Stimulated activated naive CD8-positive, alpha-beta T cell treated with anti-CD3 and anti-CD28 coated beads, Interleukin-15, Interleukin-2, amounts not matched to agents 100 ng/mL and 50 ng/mL, for 24 hours (primary cell): ENCODE results near the gene DLX4.

Experiments
- H3K27ac Mint-ChIP-seq: one replicate; pipeline ENCODE4 v1.8.0; 2021; ENCODE audit warnings: mild to moderate bottlenecking, mixed read lengths
- H3K27me3 Mint-ChIP-seq: one replicate; pipeline ENCODE4 v1.8.0; 2021; ENCODE audit warnings: mixed read lengths
- H3K36me3 Mint-ChIP-seq: one replicate; pipeline ENCODE4 v1.8.0; 2021; ENCODE audit warnings: low read depth, mixed read lengths
- H3K4me1 Mint-ChIP-seq: one replicate; pipeline ENCODE4 v1.8.0; 2021; ENCODE audit warnings: low read depth, mixed read lengths
- H3K4me3 Mint-ChIP-seq: one replicate; pipeline ENCODE4 v1.8.0; 2021; ENCODE audit warnings: mild to moderate bottlenecking, mixed read lengths
- H3K9me3 Mint-ChIP-seq: one replicate; pipeline ENCODE4 v1.8.0; 2021; ENCODE audit warnings: mixed read lengths

DLX4 gene

GRCh38 chr17:49935526-49936210 is 33.3 kb upstream of the DLX4 start:
- Mint-ChIP-seq H3K9me3 (no peaks in the 10 kb centered on the region), H3K27me3 (peaks cover 26% of the 10 kb centered on the region), H3K36me3 (no peaks in the 10 kb centered on the region), H3K4me1 (no peaks in the 10 kb centered on the region), H3K4me3 (no peak overlapping the region), H3K27ac (no peak overlapping the region)

- no peak overlapping the region for H3K27ac Mint-ChIP-seq
- H3K27me3 Mint-ChIP-seq: peaks cover 25% of the 10 kb centered on the region
- H3K9me3 Mint-ChIP-seq: no peaks in the 10 kb centered on the region
- no peak overlapping the region for H3K4me3 Mint-ChIP-seq
- no peaks in the 10 kb centered on the region for H3K36me3 Mint-ChIP-seq
- no peaks in the 10 kb centered on the region for H3K4me1 Mint-ChIP-seq
These were observed 32.6 kb upstream of the DLX4 start for GRCh38 chr17:49936386-49936785.

DNA sequence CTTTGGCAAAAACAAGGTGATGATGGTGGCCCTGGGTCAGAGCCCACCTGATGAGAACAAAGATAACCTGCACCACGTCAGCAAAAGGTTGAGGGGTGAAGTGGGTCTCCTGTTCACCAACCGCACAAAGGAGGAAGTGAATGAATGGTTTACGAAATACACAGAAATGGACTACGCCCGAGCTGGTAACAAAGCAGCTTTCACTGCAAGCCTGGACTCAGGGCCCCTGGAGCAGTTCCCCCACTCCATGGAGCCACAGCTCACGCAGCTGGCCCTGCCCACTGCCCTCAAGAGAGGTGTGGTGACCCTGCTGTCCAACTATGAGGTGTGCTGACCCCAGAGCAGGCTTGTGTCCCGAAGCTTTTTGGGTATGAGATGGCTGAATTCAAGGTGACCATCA is 29.7 kb upstream of the DLX4 start:
- H3K9me3 Mint-ChIP-seq: no peaks in the 10 kb centered on the region
- no peaks in the 10 kb centered on the region for H3K4me1 Mint-ChIP-seq
- peaks cover 30% of the 10 kb centered on the region for H3K27me3 Mint-ChIP-seq
- no peak overlapping the region for H3K27ac Mint-ChIP-seq
- no peak overlapping the region for H3K4me3 Mint-ChIP-seq
- H3K36me3 Mint-ChIP-seq: no peaks in the 10 kb centered on the region

DNA sequence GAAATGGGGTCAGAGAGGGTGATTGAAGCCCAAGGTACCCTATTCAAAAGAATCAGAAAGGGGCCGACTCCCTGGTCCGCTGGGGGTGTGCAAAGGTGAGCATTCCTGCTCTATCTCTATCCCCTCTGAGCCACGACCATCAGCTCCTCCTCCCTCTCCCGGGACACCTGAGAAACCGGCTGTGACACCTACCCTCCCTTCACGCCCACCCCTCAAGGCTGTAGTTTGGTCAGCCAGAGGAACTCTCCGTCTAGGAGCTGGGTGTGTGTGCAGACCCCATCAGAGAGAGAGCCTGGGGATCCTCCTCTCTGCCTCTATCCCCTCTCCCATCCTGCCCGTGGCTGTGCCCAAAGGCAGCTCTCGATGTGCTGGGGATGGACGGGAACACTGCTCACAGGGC is 27.6 kb upstream of the DLX4 start:
- H3K27ac Mint-ChIP-seq: no peak overlapping the region
- no peak overlapping the region for H3K4me3 Mint-ChIP-seq
- H3K36me3 Mint-ChIP-seq: no peaks in the 10 kb centered on the region
- no peaks in the 10 kb centered on the region for H3K4me1 Mint-ChIP-seq
- H3K9me3 Mint-ChIP-seq: no peaks in the 10 kb centered on the region
- H3K27me3 Mint-ChIP-seq: peaks cover 26% of the 10 kb centered on the region

- no peak overlapping the region for H3K27ac Mint-ChIP-seq
- no peaks in the 10 kb centered on the region for H3K4me1 Mint-ChIP-seq
- H3K4me3 Mint-ChIP-seq: no peak overlapping the region
- no peaks in the 10 kb centered on the region for H3K9me3 Mint-ChIP-seq
- peaks cover 22% of the 10 kb centered on the region for H3K27me3 Mint-ChIP-seq
- H3K36me3 Mint-ChIP-seq: no peaks in the 10 kb centered on the region
These were observed 26.0 kb upstream of the DLX4 start for GRCh38 chr17:49942947-49943346.

DNA sequence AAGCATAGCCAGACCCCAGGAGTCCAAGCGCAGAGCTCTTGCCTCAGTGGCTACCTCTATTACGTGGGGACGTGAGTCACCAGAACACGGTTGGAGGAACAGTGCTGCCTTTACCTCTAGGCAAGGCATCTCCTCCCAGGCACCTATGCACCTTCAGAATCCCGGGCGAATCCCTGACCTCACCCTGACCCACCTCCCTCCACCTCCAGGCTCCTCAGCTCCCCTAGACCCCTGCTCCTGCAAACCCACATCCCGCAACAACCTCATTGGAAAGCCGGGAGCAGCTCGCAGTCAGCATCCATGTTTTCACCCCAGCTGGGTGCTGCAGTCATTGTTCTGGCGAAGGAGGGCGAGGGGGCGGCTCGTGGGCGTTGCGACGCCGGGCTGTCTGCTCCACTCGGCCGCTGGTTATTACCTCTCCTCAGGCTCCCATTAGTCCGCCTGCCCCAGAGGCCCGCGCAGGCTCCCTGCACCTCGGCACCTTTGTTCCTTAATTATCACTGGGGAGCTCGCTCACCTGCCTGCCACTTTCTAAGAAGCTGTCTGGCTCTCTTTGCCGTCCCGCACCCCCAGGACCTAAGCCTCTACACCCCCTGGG is 24.6 kb upstream of the DLX4 start:
- no peak overlapping the region for H3K4me3 Mint-ChIP-seq
- no peaks in the 10 kb centered on the region for H3K36me3 Mint-ChIP-seq
- no peaks in the 10 kb centered on the region for H3K4me1 Mint-ChIP-seq
- H3K9me3 Mint-ChIP-seq: no peaks in the 10 kb centered on the region
- peaks cover 26% of the 10 kb centered on the region for H3K27me3 Mint-ChIP-seq
- H3K27ac Mint-ChIP-seq: no peak overlapping the region

DNA sequence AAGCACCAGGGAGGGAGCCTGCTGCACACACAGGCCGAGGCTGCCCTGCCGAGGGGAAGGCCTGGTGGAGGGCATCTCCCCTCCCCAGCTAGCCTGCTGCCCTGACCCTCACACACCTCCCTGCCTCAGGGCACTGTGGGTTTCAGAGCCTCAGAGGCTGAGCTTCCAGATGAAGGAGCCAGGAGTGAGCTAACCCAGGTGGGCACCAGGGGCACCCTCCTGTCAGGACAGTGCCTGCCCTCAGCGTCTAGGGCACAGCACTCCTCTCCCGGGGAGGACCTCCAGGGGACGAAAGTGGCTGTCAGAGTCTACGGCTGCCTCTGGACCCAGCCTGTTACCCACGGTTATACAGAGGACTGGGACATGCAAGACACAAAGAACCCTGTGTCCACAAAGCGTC is 22.8 kb upstream of the DLX4 start:
- peaks cover 38% of the 10 kb centered on the region for H3K27me3 Mint-ChIP-seq
- no peak overlapping the region for H3K4me3 Mint-ChIP-seq
- H3K27ac Mint-ChIP-seq: no peak overlapping the region

DNA sequence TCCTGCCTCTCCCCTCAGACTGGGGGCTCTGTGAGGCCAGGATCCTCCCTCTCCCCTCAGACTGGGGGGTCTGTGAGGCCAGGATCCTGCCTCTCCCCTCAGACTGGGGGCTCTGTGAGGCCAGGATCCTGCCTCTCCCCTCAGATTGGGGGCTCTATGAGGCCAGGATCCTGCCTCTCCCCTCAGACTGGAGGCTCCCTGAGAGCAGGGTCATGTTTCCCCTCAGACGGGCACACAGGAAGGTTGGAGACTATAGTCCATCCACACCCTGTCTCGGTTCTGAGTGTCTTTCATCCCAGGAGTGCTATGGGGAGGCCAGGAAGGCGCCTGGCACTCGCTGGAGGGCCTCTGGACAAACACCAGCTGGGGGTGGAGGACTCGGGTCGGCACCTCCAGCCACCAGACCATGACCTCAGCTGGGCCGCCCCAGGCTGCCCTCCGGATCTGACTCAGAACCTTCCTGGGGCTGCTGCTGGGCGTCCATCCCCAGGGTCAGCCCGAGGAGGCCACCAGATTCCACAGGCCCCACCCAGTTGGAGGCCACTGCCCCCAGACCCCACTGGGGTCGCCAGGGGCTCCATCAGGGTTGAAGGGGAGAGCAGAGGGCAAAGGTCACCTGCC is 21.9 kb upstream of the DLX4 start:
- Mint-ChIP-seq H3K27ac (no peak overlapping the region), H3K36me3 (no peaks in the 10 kb centered on the region), H3K4me3 (no peak overlapping the region), H3K27me3 (peaks cover 43% of the 10 kb centered on the region), H3K4me1 (no peaks in the 10 kb centered on the region), H3K9me3 (no peaks in the 10 kb centered on the region)

More for the DNA sequence above, 22.8 kb upstream of the DLX4 start:
- Mint-ChIP-seq H3K36me3 (no peaks in the 10 kb centered on the region), H3K4me1 (no peaks in the 10 kb centered on the region), H3K9me3 (no peaks in the 10 kb centered on the region)

- Mint-ChIP-seq H3K4me1 (no peaks in the 10 kb centered on the region), H3K27ac (peak overlapping the region; percentile 47), H3K27me3 (peaks cover 50% of the 10 kb centered on the region), H3K4me3 (no peak overlapping the region), H3K9me3 (no peaks in the 10 kb centered on the region), H3K36me3 (no peaks in the 10 kb centered on the region)
These were observed 19.4 kb upstream of the DLX4 start for GRCh38 chr17:49949634-49950033.

DNA sequence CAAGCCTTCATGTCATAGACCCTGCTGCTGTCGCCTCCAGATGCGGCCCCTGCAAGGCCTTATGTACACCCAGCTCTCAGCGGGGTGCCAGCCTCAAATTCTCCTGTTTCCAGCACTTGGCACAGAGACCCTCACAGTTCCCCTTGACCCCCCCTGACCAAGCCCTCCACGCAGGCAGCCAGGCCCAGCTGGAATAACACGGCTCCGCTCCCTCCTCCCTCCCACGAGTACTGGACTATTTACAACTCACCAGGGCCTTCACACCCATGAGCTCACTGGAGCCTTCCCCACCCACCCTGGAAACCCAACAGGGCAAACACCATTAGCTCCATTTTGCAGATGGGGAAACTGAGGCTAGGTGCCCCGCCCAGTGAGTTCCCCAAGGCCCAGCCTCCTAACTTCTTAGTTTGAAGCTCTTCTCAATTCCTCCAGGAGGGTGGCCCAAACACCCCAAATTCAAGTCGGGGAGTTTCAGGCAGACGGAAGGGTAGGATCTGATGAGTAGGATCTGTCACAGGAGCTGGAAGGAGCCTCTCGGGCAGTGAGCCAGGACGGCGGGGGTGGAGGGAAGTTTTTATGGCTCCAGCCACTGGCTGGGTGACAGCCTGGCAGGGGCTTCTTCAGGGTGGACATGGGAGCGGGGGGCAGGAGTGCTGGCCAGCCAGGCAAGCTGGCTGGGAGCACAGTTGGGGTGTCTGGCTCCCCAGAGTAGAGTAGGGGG is 17.5 kb upstream of the DLX4 start:
- no peaks in the 10 kb centered on the region for H3K4me1 Mint-ChIP-seq
- peaks cover 46% of the 10 kb centered on the region for H3K27me3 Mint-ChIP-seq
- no peak overlapping the region for H3K27ac Mint-ChIP-seq
- no peaks in the 10 kb centered on the region for H3K9me3 Mint-ChIP-seq
- no peak overlapping the region for H3K4me3 Mint-ChIP-seq
- H3K36me3 Mint-ChIP-seq: no peaks in the 10 kb centered on the region

GRCh38 chr17:49952209-49952911 is 16.6 kb upstream of the DLX4 start:
- no peak overlapping the region for H3K4me3 Mint-ChIP-seq
- no peaks in the 10 kb centered on the region for H3K36me3 Mint-ChIP-seq
- no peaks in the 10 kb centered on the region for H3K9me3 Mint-ChIP-seq
- no peak overlapping the region for H3K27ac Mint-ChIP-seq
- peaks cover 50% of the 10 kb centered on the region for H3K27me3 Mint-ChIP-seq
- no peaks in the 10 kb centered on the region for H3K4me1 Mint-ChIP-seq

DNA sequence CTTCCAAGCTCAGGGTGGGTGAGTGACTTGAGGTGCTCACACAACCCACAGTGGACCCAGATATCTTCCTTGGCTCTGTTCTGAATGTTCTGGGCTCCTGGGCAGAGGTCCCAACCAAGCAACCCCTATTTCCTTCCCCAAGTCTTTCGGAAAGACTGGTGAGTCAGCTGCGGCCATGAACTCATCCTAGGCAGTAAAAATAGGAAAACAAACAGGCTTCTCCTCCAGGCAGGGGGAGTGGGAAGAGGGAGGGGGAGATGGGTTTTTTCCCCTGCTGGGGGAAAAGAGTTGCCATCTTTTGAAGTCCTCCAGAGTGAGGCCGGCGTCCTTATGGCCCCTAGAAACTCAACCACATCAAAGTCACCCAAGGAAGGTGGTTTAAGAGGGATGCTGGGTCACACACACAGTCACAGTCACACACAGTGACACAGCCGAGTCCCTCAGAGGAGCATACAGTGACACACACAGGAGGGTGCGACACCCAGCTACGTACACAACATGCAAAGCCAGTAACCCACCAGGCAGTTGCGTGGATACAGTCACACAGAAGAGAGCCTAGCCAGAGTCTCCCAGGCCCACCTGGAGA is 16.0 kb upstream of the DLX4 start:
- no peak overlapping the region for H3K4me3 Mint-ChIP-seq

GRCh38 chr17:49955157-49955556 is 13.8 kb upstream of the DLX4 start:
- H3K36me3 Mint-ChIP-seq: no peaks in the 10 kb centered on the region
- H3K4me3 Mint-ChIP-seq: no peak overlapping the region
- H3K4me1 Mint-ChIP-seq: no peaks in the 10 kb centered on the region
- H3K27me3 Mint-ChIP-seq: peaks cover 37% of the 10 kb centered on the region
- no peaks in the 10 kb centered on the region for H3K9me3 Mint-ChIP-seq
- no peak overlapping the region for H3K27ac Mint-ChIP-seq

More for the DNA sequence above, 16.0 kb upstream of the DLX4 start:
- Mint-ChIP-seq H3K4me1 (no peaks in the 10 kb centered on the region), H3K27ac (no peak overlapping the region), H3K27me3 (peaks cover 51% of the 10 kb centered on the region), H3K36me3 (no peaks in the 10 kb centered on the region), H3K9me3 (no peaks in the 10 kb centered on the region)

DNA sequence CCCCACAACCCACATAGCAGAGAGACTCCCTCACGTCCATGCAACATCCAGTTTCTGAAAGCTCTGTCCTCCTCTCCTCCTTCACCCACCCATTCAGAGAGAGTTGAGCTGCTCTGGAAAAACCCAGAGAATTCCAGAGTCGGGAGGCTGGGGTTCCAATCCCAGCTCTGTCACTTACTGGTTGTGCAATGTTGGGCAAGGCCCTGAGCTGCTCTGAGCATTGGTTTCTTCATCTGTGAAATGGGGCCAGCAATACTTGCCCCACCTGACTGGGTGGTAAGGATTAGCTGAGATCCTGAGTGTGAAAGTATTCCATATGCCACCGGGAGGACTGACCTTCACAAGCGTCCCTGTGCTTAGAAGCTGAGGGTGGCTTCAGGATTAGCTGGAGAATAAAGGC is 12.2 kb upstream of the DLX4 start:
- Mint-ChIP-seq H3K4me1 (no peaks in the 10 kb centered on the region), H3K9me3 (no peaks in the 10 kb centered on the region), H3K27ac (no peak overlapping the region), H3K4me3 (no peak overlapping the region), H3K36me3 (no peaks in the 10 kb centered on the region), H3K27me3 (peaks cover 37% of the 10 kb centered on the region)
